ENCODE data around the gene KRTAP10-2.

GRCh38 chr21:44579833-44580144, 28.5 kb upstream of the KRTAP10-2 start:
- no peak for TF ChIP-seq CTCF (IDR thresholded peaks at IDR 0.05; ENCODE audit: borderline replicate concordance, extremely low read depth, low read length, poor library complexity, severe bottlenecking)
- no peak for TF ChIP-seq EZH2 (IDR thresholded peaks at IDR 0.05; ENCODE audit: borderline replicate concordance, low read depth, low read length, severe bottlenecking)
